Natural killer cell (primary cell): ENCODE data around the gene UBE2N. TPM values are rescaled to one million over a fixed set of nuclear protein-coding genes. Genes with fewer than 3 reads are reported as not detected.
A peak's percentile ranks its signal among the peaks of the same experiment; 100 is the strongest.
"Not testable (repeated sequence)": the region's sequence is repeated elsewhere in the genome, so short reads cannot be mapped to it uniquely, and the experiment has no call there.

Experiments used
- ATAC-seq, 3 donors: fragments of 150-1000 bp in 2 of 3; fragments of 200-7000 bp in 1 of 3; cut with Tn5 transposase; 1 replicate in 1 of 3; 2 replicates in 2 of 3; pipeline ENCODE4 v1.10.0; 2021; ENCODE audit warnings: mild to moderate bottlenecking in 2 of 3, moderate library complexity in 2 of 3
- DNase-seq, 2 donors: peaks; one replicate each; pipeline versions ENCODE4 v3.0.0 to v3.0.0-alpha.2; 2013 to 2021; ENCODE audit warnings: mixed read lengths in 1 of 2
- H3K27ac ChIP-seq: one replicate; pipeline ENCODE4 v1.5.1; 2013; ENCODE audit warnings: mild to moderate bottlenecking, low read length
- H3K27me3 ChIP-seq: one replicate; pipeline ENCODE4 v1.6.1; 2013; ENCODE audit warnings: low read length; ENCODE audit not compliant: control insufficient read depth, insufficient read depth
- H3K36me3 ChIP-seq: one replicate; pipeline ENCODE4 v1.6.1; 2013; ENCODE audit warnings: low read length; ENCODE audit not compliant: control insufficient read depth, insufficient read depth
- H3K4me1 ChIP-seq: one replicate; pipeline ENCODE4 v1.6.1; 2013; ENCODE audit warnings: low read length; ENCODE audit not compliant: control insufficient read depth, insufficient read depth
- H3K4me3 ChIP-seq: one replicate; pipeline ENCODE4 v1.5.1; 2013; ENCODE audit warnings: low read length
- H3K9me3 ChIP-seq: one replicate; pipeline ENCODE4 v1.6.1; 2013; ENCODE audit warnings: low read length; ENCODE audit not compliant: control insufficient read depth, insufficient read depth
- H3K27ac Mint-ChIP-seq, 2 donors: one replicate each; pipeline ENCODE4 v1.8.0; 2022; ENCODE audit warnings: mild to moderate bottlenecking in 2 of 2, mixed read lengths in 2 of 2, moderate library complexity in 1 of 2
- H3K27me3 Mint-ChIP-seq, 2 donors: one replicate each; pipeline ENCODE4 v1.8.0; 2022; ENCODE audit warnings: low read depth in 2 of 2, mixed read lengths in 2 of 2
- H3K36me3 Mint-ChIP-seq: one replicate; pipeline ENCODE4 v1.8.0; 2022; ENCODE audit warnings: mixed read lengths
- H3K4me1 Mint-ChIP-seq, 2 donors: one replicate each; pipeline ENCODE4 v1.8.0; 2022; ENCODE audit warnings: mixed read lengths in 2 of 2
- H3K4me3 Mint-ChIP-seq: one replicate; pipeline ENCODE4 v1.8.0; 2022; ENCODE audit warnings: mild to moderate bottlenecking, moderate library complexity, mixed read lengths
- H3K9me3 Mint-ChIP-seq, 2 donors: one replicate each; pipeline ENCODE4 v1.8.0; 2022; ENCODE audit warnings: mixed read lengths in 2 of 2
- WGBS: methylation state at CpG from one replicate; pipeline ENCODE4 v1.1.7; 2013; ENCODE audit warnings: missing lambda C conversion rate; ENCODE audit not compliant: insufficient coverage; 5-methylcytosine and 5-hydroxymethylcytosine counted together
- intact Hi-C: fragments of 100-400 bp; cut with micrococcal nuclease; formaldehyde crosslinking; loops from one replicate; pipeline ENCODE4 v1.14.2; 2022
- total RNA-seq, 4 donors: library from RNA; stranded (reverse); fragments of 120-200 nt in 1 of 4; gene quantifications; one replicate each; pipeline versions ENCODE4 v1.2.3 to v1.2.4, GENCODE V29; 2013 to 2022
- TF ChIP-seq, protein P1 (sequence below): fragments of 200-600 bp; IDR thresholded peaks from one replicate; pipeline ENCODE4 v1.8.0; 2022; ENCODE audit warnings: antibody characterized with exemption

Gene UBE2N
- total RNA-seq, 3 donors from 2014 or later (not counting 1 experiment from before 2014, with no cell fraction given), result 72.3 to 79.7 (median 72.9) TPM

DNA sequence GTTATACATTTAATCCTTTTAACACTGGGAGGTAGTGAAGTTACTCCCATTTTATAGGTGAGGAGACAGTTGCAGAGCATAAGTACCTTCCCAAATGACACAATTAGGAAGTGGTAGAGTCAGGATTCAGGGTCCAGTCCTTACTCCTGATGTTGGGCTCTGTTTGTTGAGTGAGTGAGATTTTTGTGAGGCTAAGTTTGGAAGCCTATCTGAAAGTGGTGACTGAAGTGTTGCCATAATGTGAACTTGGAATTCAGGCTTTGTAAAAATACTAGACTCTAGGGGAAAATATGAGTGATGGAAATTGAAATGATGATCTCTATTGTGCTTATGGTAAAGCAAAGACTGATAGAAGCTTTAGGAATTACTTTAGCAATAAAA lies 61.8 kb downstream of the UBE2N start:
- Mint-ChIP-seq H3K4me1 (peaks cover 35 to 46% of the 10 kb centered on the region in 2 donors), H3K36me3 (no peaks in the 10 kb centered on the region), H3K9me3 (no peaks in the 10 kb centered on the region), H3K4me3 (peak overlapping the region; percentile 99), H3K27ac (peak overlapping the region; percentile 93 to 98), H3K27me3 (peaks cover 0 to 2% of the 10 kb centered on the region in 2 donors)
- H3K36me3 ChIP-seq, result no peaks in the 10 kb centered on the region
- DNase-seq (no peak), ATAC-seq (no peak)
- peaks cover 14% of the 10 kb centered on the region for H3K4me1 ChIP-seq
- no peaks in the 10 kb centered on the region for H3K9me3 ChIP-seq
- H3K27me3 ChIP-seq, result no peaks in the 10 kb centered on the region
- H3K4me3 ChIP-seq, result no peak overlapping the region
- TF ChIP-seq, protein P1, sequence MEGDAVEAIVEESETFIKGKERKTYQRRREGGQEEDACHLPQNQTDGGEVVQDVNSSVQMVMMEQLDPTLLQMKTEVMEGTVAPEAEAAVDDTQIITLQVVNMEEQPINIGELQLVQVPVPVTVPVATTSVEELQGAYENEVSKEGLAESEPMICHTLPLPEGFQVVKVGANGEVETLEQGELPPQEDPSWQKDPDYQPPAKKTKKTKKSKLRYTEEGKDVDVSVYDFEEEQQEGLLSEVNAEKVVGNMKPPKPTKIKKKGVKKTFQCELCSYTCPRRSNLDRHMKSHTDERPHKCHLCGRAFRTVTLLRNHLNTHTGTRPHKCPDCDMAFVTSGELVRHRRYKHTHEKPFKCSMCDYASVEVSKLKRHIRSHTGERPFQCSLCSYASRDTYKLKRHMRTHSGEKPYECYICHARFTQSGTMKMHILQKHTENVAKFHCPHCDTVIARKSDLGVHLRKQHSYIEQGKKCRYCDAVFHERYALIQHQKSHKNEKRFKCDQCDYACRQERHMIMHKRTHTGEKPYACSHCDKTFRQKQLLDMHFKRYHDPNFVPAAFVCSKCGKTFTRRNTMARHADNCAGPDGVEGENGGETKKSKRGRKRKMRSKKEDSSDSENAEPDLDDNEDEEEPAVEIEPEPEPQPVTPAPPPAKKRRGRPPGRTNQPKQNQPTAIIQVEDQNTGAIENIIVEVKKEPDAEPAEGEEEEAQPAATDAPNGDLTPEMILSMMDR, result no peak
- intact Hi-C loops, result loop anchor here (5.0 kb wide), 2 partner anchors 62 to 453 kb away; partner anchors contain the start of genes EEA1 and UBE2N
- peak overlapping the region; percentile 76 for H3K27ac ChIP-seq

DNA sequence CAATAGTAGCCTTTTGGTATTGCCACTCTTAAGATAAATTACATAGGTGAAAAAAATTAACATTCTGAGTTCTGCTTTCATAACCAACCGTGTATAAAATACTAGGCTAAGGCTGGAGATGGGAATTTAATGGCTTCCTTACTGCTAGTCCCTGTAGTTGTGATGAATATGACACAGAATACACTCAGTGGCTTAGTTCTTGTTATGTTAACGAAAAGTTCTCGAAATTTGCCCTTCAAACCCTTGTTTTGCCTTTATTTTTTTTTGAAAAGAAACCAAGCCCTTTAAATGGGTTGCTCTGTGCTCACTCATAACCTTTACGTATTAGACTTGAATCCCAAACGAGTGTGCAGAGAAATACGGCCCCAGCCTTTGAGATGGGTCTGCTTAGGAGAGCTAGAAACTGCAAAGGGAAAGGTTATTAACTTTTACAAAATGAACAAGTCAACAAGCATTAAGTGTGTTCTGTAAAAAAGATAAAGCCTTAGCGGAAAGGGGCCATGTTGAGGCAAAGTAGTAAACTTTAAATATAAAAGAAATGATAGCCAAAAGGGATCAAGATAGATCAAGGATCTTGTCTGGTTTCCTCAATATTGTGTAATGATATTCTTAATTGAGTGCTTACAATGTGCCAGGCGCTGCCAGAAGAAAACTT lies 62.3 kb downstream of the UBE2N start:
- WGBS, result 2% methylated on average over 7 of the region's 8 CpGs
- Histone ChIP-seq H3K4me1 (peaks cover 14% of the 10 kb centered on the region), H3K4me3 (peak overlapping the region; percentile 67), H3K27me3 (no peaks in the 10 kb centered on the region), H3K27ac (peak overlapping the region; percentile 76), H3K9me3 (no peaks in the 10 kb centered on the region), H3K36me3 (no peaks in the 10 kb centered on the region)
- intact Hi-C loops, result loop anchor here (5.0 kb wide), 2 partner anchors 63 to 452 kb away; partner anchors contain the start of genes EEA1 and UBE2N
- TF ChIP-seq, protein P1, result no peak
- no peaks in the 10 kb centered on the region for H3K9me3 Mint-ChIP-seq
- peak overlapping the region; percentile 99 for H3K4me3 Mint-ChIP-seq
- H3K36me3 Mint-ChIP-seq, result no peaks in the 10 kb centered on the region
- peaks cover 0 to 2% of the 10 kb centered on the region in 2 donors for H3K27me3 Mint-ChIP-seq
- peaks cover 33 to 46% of the 10 kb centered on the region in 2 donors for H3K4me1 Mint-ChIP-seq
- H3K27ac Mint-ChIP-seq, result peak overlapping the region; percentile 93 to 98
- ATAC-seq (no peak), DNase-seq (peak in 1 of 2 donors; percentile 31)

DNA sequence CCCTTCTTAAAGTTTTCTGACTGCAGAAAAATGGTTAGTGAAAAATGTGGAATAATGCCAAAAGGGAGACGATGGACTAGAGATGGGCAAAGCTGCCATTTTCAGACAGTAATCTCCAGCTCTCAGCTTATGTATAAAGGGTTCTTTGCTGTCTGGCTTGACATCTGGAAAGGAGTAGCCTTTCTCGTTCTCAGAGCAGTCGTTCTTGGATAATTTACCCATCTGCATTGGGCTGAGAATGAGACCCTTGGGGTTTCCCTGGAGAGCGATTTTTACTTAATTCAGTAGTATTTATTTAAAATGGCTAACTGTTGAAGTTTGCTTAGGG lies 62.8 kb downstream of the UBE2N start:
- peaks cover 14% of the 10 kb centered on the region for H3K4me1 ChIP-seq
- no peaks in the 10 kb centered on the region for H3K36me3 Mint-ChIP-seq
- TF ChIP-seq, protein P1, result no peak
- H3K27me3 ChIP-seq, result no peaks in the 10 kb centered on the region
- H3K4me1 Mint-ChIP-seq, result peaks cover 33 to 46% of the 10 kb centered on the region in 2 donors
- 0% methylated on average over 3 of the region's 4 CpGs for WGBS
- no peaks in the 10 kb centered on the region for H3K9me3 ChIP-seq
- no peaks in the 10 kb centered on the region for H3K9me3 Mint-ChIP-seq
- H3K27me3 Mint-ChIP-seq, result peaks cover 0 to 2% of the 10 kb centered on the region in 2 donors
- H3K27ac ChIP-seq, result peak overlapping the region; percentile 76
- H3K4me3 Mint-ChIP-seq, result peak overlapping the region; percentile 99
- intact Hi-C loops, result loop anchor here (5.0 kb wide), 2 partner anchors 63 to 452 kb away; partner anchors contain the start of genes EEA1 and UBE2N
- DNase-seq (no peak), ATAC-seq (no peak)
- H3K4me3 ChIP-seq, result peak overlapping the region; percentile 67
- peak overlapping the region; percentile 93 to 98 for H3K27ac Mint-ChIP-seq
- no peaks in the 10 kb centered on the region for H3K36me3 ChIP-seq

DNA sequence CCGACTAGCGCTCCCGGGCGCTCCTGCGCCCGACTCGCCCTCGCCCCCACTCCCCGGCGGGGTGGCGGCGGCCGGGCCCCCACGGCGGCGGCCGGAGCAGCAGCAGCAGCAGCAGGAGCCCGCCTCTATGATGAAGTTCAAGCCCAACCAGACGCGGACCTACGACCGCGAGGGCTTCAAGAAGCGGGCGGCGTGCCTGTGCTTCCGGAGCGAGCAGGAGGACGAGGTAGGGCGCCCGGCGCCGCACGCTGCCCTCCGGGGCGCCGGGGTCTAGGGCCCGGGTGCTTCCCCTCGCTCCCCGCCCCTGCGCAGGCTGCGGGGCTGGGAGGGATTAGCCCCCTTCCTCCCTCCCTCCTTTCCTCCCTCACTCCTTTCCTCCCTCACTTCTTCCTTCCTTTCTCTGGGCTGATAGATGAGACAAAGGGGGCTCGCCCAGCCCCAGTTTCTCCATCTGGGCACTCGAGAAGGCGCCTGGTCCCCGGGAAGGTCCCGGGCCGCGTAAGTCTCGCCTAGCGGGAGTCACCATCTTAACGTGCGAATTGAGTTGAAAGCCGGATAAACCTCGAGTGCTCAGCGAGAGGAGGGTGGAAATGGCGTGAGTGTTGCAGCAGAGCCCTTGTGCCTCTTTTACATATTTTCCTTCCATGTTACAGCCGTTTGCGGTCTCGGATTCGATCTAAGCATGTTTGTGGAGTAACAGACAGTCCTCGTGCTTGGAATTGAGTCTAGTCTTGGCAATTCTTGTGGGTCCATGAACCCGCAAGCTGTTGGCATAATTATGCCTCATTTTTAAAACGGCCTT lies 63.4 kb downstream of the UBE2N start:
- H3K27me3 ChIP-seq, H3K9me3 ChIP-seq, H3K36me3 Mint-ChIP-seq, H3K9me3 Mint-ChIP-seq, H3K36me3 ChIP-seq, H3K27me3 Mint-ChIP-seq: not testable (repeated sequence)
- Mint-ChIP-seq H3K4me1 (peaks cover 33 to 46% of the 10 kb centered on the region in 2 donors), H3K4me3 (peak overlapping the region; percentile 99), H3K27ac (peak overlapping the region; percentile 93 to 98)
- peak overlapping the region; percentile 76 for H3K27ac ChIP-seq
- H3K4me1 ChIP-seq, result peaks cover 14% of the 10 kb centered on the region
- intact Hi-C loops, result loop anchor here (5.0 kb wide), 2 partner anchors 64 to 451 kb away; partner anchors contain the start of genes EEA1 and UBE2N
- H3K4me3 ChIP-seq, result peak overlapping the region; percentile 67
- DNase-seq (peak; percentile 53 to 84), ATAC-seq (peak; percentile 54 to 71 (median 63))
- WGBS, result 0% methylated on average over 44 of the region's 64 CpGs
